Measurements from ENCODE around the gene JADE2.
A peak's percentile ranks its signal among the peaks of the same experiment; 100 is the strongest.

JADE2 gene

GRCh38 chr5:134547066-134547465 lies 21.6 kb downstream of the JADE2 start:
- H3K4me3 ChIP-seq (ENCODE audit: low read depth, low read length) = no peak overlapping the region
- DNase-seq (ENCODE audit: low read depth, low spot score) = no peak
- in situ Hi-C loops (cut with HindIII; ENCODE audit: low sequenced_read_pairs) = no loop called here
- TF ChIP-seq, protein P1, sequence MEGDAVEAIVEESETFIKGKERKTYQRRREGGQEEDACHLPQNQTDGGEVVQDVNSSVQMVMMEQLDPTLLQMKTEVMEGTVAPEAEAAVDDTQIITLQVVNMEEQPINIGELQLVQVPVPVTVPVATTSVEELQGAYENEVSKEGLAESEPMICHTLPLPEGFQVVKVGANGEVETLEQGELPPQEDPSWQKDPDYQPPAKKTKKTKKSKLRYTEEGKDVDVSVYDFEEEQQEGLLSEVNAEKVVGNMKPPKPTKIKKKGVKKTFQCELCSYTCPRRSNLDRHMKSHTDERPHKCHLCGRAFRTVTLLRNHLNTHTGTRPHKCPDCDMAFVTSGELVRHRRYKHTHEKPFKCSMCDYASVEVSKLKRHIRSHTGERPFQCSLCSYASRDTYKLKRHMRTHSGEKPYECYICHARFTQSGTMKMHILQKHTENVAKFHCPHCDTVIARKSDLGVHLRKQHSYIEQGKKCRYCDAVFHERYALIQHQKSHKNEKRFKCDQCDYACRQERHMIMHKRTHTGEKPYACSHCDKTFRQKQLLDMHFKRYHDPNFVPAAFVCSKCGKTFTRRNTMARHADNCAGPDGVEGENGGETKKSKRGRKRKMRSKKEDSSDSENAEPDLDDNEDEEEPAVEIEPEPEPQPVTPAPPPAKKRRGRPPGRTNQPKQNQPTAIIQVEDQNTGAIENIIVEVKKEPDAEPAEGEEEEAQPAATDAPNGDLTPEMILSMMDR (IDR thresholded peaks at IDR 0.05; ENCODE audit: low read depth, low read length) = no peak

GRCh38 chr5:134547579-134547978 lies 22.1 kb downstream of the JADE2 start:
- TF ChIP-seq, protein P1 (IDR thresholded peaks at IDR 0.05; ENCODE audit: low read depth, low read length) = no peak
- DNase-seq (ENCODE audit: low read depth, low spot score) = peak; percentile 83
- in situ Hi-C loops (cut with HindIII; ENCODE audit: low sequenced_read_pairs) = no loop called here
- H3K4me3 ChIP-seq (ENCODE audit: low read depth, low read length) = no peak overlapping the region

DNA sequence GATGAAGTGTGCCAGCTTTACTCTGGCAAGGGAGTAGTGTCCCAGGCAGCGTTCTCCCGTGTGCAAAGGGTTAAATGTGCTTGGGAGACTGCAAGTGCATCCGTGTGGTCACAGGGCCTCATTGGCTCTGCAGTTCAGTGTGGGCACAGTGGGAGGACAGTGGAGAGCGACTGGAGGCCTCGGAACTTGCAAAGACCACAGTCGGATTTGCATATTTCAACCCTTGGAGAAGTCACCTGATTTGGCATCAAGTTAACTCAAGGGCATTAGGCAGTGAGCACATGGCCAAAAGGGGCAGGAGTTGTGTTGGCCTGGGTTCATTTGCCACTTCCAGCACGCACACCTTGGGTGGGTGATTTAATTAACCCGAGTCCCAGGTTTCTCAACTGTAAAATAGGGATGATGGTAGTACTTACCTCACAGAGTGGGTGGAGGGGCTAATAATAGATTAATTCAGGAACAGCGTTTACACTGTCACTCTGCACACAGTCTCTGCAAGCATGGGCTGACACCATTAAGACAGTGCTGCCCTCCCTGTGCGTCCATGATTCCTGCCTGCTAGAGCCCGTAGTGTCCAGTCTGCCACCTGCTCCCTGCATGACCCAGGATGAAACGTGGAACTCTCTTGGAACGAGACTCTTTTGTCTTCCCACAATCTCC lies 22.7 kb downstream of the JADE2 start:
- no peak for DNase-seq (ENCODE audit: low read depth, low spot score)
- H3K4me3 ChIP-seq (ENCODE audit: low read depth, low read length) = no peak overlapping the region
- TF ChIP-seq, protein P1 (IDR thresholded peaks at IDR 0.05; ENCODE audit: low read depth, low read length) = no peak
- in situ Hi-C loops (cut with HindIII; ENCODE audit: low sequenced_read_pairs) = no loop called here

DNA sequence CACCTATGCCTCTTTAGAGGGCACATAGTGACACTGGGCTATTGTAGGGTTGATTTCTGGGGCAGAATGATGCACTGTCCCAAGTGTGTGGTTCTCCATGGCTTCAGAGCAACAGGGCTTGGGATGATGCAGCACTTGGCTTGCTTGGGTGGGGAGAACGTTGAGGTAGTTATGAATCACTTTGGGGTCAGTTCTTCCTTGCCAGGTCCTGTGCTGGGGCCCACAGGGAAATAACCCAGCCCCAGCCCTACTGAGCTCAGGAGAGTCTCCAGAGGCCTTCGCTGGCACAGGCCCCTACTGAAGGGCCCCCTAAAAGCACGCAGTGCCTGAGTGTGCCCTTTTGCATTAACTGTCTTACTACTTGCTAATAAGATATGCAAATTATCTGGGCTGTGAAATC lies 24.2 kb downstream of the JADE2 start:
- TF ChIP-seq, protein P1 (IDR thresholded peaks at IDR 0.05; ENCODE audit: low read depth, low read length) = peak; percentile 2
- DNase-seq (ENCODE audit: low read depth, low spot score) = peak; percentile 69
- no peak overlapping the region for H3K4me3 ChIP-seq (ENCODE audit: low read depth, low read length)
- in situ Hi-C loops (cut with HindIII; ENCODE audit: low sequenced_read_pairs) = no loop called here

DNA sequence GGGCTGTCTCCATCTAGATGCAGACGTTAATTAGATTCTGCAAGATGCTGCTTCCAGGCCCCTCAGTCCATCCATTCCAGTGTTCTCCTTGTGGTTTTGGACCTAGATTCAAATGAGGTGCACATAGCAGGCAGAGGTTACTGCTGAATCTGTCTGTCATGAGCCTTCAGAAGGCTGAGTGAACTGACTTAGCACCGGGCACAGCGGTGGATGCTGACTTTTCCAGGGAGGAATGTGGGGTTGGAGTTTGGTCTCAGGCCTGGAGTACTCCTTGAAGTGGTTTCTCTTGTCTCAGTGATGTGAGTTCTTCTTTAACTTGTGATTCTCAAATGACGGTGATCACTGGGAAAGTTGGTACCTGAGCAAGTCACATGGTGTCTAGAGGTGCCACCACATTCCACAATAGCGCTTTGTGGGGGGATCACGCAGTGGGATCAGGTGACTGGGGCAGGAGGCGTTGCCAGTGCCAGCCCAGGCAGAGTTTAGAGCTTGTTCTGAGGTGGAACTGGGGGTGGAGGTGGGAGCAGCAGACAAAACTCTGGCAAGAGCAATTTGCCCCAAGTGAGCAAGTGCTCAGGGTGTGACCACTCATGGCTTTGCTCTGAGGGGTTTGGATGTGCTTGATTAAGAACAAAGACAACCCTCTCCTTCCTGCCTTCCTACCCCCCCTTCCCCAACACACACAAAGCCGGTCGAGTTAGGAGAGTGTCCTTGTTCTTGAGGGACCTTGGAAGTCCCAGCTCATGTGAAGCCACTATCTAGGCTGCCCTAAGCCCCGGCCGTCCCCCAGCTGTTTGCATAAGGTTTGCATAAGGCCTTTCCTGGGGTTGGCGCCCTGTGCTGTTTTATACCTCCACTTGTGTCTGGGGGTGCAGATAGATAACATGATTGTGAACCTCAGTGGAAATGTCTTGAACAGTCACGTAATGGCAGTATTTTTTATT lies 25.1 kb downstream of the JADE2 start:
- in situ Hi-C loops (cut with HindIII; ENCODE audit: low sequenced_read_pairs) = no loop called here
- TF ChIP-seq, protein P1 (IDR thresholded peaks at IDR 0.05; ENCODE audit: low read depth, low read length) = no peak
- peak; percentile 29 for DNase-seq (ENCODE audit: low read depth, low spot score)
- no peak overlapping the region for H3K4me3 ChIP-seq (ENCODE audit: low read depth, low read length)

GRCh38 chr5:134551901-134552300 lies 26.4 kb downstream of the JADE2 start:
- DNase-seq (ENCODE audit: low read depth, low spot score) = peak; percentile 24
- no peak overlapping the region for H3K4me3 ChIP-seq (ENCODE audit: low read depth, low read length)
- TF ChIP-seq, protein P1 (IDR thresholded peaks at IDR 0.05; ENCODE audit: low read depth, low read length) = no peak
- in situ Hi-C loops (cut with HindIII; ENCODE audit: low sequenced_read_pairs) = no loop called here
